SK-N-SH treated with all-trans-retinoic acid at 6 μM for 48 hours (cell line): ENCODE results near the gene PPP2R5D.

ENCODE experiments used
- CSRNP3 ChIP-seq: fragments of 250-450 bp; sonication (Bioruptor Pico); IDR thresholded peaks from 2 replicates; pipeline ENCODE4 v1.5.1; 2021; ENCODE audit warnings: mild to moderate bottlenecking, moderate library complexity
- OSR1 ChIP-seq: fragments of 250-450 bp; sonication (Bioruptor Pico); IDR thresholded peaks from 2 replicates; pipeline ENCODE4 v1.8.0; 2022; ENCODE audit warnings: moderate library complexity, mild to moderate bottlenecking, inconsistent platforms
- PATZ1 ChIP-seq: fragments of 250-450 bp; sonication (Bioruptor Pico); IDR thresholded peaks from 2 replicates; pipeline ENCODE4 v1.8.0; 2020; ENCODE audit warnings: mild to moderate bottlenecking, moderate library complexity, borderline replicate concordance
- POU6F1 ChIP-seq: fragments of 250-450 bp; sonication (Bioruptor Pico); IDR thresholded peaks from 2 replicates; pipeline ENCODE4 v1.8.0; 2021; ENCODE audit warnings: low read depth, mild to moderate bottlenecking, moderate library complexity, borderline replicate concordance
- TCF4 ChIP-seq: fragments of 250-450 bp; sonication (Bioruptor Pico); IDR thresholded peaks from 2 replicates; pipeline ENCODE4 v1.8.0; 2021; ENCODE audit warnings: mild to moderate bottlenecking, moderate library complexity, borderline replicate concordance
- ZNF8 ChIP-seq: fragments of 450-650 bp; formaldehyde crosslinking; IDR thresholded peaks from 2 replicates; pipeline ENCODE4 v1.5.0; 2020; ENCODE audit warnings: mild to moderate bottlenecking, moderate library complexity

GRCh38 chr6:43012364-43012763 lies 28.0 kb downstream of the PPP2R5D start:
- TF ChIP-seq OSR1 = no peak
- TF ChIP-seq PATZ1 = no peak
- TF ChIP-seq CSRNP3 = no peak
- TF ChIP-seq POU6F1 (CRISPR knock-in tag) = no peak
- no peak for TF ChIP-seq TCF4 (CRISPR knock-in tag)
- no peak for TF ChIP-seq ZNF8 (CRISPR knock-in tag)
